ENCODE measurements around the gene PSMA2.
A peak's percentile ranks its signal among the peaks of the same experiment; 100 is the strongest.
"Not testable (repeated sequence)": the region's sequence is repeated elsewhere in the genome, so short reads cannot be mapped to it uniquely, and the experiment has no call there.

The PSMA2 gene

GRCh38 chr7:42900842-42901241 lies 31.1 kb downstream of the PSMA2 start:
- no peak for DNase-seq

GRCh38 chr7:42893346-42894240 lies 38.4 kb downstream of the PSMA2 start:
- DNase-seq: no peak

DNA sequence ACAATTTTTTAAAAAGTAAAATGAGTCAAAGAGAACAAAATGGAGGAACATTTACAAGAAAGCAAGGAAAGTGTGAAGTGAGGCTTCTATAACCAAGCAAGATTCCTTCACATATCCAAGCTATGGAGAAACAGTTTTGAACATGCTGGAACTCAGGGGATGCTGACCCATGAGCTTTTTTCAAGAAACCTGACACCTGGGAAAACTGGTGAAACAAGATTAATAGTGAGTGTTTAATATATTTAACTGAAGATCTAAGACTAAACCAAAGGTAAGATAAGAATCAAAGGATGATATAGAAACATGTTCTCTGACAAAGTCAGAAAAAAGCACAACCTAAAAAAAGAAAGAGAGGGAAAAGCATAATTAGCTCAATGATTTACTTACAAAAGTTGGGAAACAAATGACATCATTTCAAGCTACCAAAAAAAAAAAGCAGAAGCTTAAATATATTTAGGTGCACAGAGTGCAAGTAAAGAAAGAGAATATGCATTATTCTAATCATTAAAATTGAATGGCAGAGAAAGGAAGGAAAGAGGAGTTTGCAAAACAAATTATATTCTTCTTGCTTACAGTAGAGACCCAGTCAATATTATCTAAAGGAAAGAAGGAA lies 45.0 kb downstream of the PSMA2 start:
- no peak for DNase-seq

DNA sequence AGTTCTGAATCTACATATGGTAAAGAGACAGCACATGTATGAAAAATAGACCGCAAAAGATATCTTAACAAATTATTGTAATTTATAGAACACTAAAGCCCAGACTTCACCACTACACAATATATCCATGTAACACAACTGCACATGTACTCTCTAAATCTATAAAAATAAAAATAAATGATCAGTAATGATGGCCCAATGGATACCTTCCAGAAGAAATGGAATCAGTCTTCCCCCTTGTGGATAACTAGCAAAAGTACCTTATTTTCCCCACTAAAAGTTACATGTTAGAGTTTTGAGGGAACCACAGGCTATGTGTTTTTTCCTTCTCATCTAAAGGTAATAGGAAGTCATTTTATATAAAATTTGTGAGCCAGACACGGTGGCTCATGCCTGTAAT lies 45.8 kb downstream of the PSMA2 start:
- DNase-seq: no peak

DNA sequence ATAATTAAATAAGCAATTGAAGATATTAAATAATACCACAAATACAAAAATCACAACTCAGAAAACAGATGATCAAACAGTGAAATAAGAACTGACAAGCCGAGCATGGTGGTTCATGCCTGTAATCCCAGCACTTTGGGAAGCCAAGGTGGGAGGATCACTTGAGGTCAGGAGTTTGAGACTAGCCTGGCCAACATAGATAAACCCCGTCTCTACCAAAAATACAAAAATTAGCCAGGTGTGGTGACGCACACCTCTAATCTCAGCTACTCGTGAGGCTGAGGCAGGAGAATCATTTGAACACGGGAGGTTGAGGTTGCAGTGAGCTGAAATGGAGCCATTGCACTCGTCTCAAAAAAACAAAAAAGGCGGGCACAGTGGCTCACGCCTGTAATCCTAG lies 46.8 kb downstream of the PSMA2 start:
- not testable (repeated sequence) for DNase-seq

- no peak for DNase-seq
These were observed 48.0 kb downstream of the PSMA2 start for GRCh38 chr7:42883950-42884349.

DNA sequence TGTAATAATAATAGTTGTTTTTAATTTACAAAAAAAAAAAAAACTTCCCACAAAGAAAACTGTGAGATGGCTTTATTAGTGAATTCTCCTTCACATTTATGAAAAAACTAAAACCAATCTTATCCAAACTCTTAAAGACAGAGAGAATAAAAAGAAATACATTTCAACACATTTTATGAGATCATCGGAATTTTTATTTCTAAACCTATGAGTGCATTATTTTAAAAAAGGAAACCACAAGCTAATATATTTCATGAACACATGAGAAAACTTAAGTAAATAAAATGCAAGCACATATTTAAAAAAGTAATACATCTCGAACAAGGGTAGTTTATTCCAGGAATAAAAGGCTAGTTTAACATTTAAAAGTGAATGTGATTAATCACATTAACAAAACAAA lies 51.6 kb downstream of the PSMA2 start:
- no peak for DNase-seq

GRCh38 chr7:42878303-42878702 lies 53.7 kb downstream of the PSMA2 start:
- DNase-seq: no peak

DNA sequence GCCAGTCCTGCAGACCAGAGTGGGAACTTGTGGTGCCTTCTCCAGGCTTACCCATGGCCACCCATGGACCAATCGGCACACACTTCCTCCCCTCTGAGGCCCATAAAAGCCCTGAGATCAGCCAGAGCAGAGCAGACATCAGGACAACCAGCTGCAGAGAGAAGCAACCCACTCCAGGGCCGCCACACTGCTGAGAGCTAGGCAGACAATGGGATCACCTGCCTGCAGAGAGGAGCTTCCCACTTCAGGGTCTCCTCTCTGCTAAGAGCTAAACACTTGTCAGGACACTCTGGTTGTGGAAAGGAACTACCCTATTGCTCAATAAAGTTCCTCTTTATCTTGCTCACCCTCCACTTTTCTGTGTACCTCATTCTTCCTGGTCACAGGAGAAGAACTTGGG lies 54.1 kb downstream of the PSMA2 start:
- no peak for DNase-seq

GRCh38 chr7:42876182-42877068 lies 55.5 kb downstream of the PSMA2 start:
- peak; percentile 50 to 56 for DNase-seq

DNA sequence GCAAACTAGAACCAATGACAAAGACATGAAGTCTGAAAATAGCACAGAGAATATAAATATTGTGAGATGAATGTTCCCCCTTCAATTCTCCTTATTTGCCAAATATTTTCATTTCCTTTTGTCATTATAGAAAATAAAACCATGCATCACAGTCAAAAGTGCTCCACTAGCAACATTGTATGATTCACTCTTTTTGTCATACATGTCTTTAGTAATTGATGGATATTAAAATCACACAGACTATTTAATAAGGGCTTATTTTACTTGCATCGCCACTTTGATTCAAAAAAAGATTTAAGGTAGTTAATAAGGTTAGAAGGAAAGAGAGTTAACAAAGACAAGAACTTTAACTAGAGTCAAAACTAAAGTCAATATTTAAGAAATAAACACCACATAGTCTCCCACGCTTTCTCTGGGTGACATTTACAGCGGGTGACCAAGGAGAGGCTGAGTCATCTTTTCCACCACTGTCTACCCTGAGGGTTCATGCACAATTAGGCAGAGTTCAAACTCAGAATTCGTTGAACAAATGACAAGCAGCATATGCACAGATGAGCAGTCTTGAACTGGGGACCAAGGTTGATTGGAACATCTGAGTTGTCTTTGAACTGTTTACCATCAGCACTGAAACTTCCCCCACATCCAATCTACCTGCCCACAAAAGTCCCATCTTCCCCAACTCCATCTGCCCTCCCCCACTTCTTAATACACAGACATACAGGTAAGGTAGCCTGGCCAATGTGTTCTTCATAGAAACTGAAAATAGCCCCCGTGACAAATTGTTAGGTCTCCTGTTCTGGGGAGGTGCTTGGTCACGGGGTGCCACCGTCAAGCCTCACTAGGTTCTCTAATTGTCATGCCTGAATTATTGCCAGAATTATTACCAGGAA lies 62.6 kb downstream of the PSMA2 start:
- peak in 1 of 2 experiments; percentile 7 for DNase-seq

GRCh38 chr7:42868480-42868879 lies 63.5 kb downstream of the PSMA2 start:
- DNase-seq: no peak
